Measurements from ENCODE around the gene AIRE. TPM values are rescaled to one million over a fixed set of nuclear protein-coding genes. Genes with fewer than 3 reads are reported as not detected.

The AIRE gene
- total RNA-seq, 1 donor from 2014 or later, result not detected

DNA sequence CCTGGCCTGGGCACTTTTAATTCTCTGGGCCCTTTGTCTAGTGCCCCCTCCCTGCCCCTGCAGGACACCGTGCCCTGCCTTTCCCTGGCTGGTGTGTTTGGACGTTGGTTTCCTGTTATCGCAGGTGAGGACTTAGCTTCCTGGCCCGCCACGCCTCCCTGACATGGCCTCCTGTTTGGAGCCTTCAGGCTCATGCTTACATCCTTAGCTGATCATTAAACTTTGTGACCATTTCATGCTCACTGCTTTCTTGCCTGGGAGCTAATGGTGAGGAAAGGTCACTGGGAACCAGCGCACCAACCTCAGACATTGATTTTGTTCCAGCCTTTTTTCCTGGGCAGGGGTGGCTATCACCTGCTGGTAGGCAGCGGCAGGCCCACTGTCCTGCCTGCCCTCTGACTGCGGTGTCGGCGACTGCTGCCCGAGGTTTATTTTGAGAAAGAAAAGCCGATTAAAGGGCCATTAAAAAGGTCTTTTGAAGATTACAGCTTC, 17.9 kb downstream of the AIRE start:
- DNase-seq (ENCODE audit: extremely low read depth, low read depth, low spot score), result no peak

DNA sequence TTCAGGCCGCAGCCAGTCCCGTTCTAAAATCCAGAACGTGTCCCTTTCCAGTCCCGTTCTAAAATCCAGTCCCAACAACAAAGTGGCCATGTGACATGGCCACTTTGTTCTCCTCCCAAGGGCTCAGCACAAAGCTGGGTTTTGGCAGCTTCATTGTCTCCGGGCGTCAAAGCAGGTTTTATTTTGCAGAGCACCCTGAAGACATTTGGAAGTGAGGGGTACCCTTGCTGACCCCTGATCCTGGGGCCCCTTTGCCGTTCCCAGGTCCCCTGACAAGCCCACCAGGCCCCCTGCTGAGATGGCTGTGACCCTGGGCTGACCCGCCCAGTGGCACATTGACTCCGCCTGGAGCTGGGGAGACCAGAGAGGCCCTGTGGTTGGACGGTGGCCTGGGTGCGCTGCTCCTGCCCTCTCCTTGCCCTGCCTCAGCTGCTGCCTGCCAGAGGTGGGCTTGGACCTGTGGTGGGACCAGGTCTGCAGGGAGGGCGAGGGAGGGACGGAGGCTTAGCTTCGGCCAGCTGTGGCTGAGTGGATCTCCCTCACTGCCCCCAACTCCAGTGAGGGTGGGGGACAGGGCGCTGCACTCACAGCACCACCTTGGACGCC, 18.4 kb downstream of the AIRE start:
- DNase-seq (ENCODE audit: extremely low read depth, low read depth, low spot score), result no peak

DNA sequence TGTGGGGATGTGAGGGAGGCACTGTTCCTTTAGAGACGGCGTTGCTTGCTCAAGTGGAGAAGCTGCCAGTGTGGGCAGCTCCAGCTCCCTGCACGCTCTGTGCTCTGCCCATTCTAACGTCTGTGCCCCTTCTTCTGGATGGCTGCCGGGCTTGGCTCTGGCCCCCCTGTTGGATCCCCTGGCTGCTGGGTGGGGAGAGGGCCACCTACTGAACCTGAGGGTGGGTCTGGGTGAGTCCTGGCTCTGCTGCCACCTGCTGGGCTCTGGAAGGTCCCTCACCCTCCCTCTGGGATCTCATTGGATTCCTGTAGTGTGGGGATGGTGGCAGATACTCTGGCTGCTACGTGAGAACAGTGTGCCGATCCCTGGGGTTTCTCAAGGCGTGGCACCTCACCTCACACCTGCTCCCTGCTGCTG, 19.2 kb downstream of the AIRE start:
- DNase-seq (ENCODE audit: extremely low read depth, low read depth, low spot score), result no peak

DNA sequence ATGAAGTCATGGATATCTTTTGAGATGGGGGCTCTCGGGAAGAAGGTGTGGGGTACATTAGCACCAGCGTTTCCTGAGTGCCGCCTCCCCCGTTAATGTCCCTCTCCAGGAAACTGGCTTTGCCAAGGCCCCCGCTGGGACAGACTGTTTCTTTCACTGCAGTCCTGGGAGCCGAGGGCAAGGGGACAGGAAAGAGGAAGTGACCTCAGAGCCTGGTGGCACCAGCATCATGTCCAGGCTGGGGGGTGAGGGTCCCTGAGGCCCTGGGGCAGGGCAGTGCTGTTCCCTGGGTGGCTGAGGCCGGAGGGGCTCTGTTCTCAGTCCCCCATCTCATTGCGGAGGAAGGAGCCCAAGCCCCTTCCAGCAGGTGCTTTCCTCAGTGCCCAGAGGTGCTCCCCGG, 20.0 kb downstream of the AIRE start:
- DNase-seq (ENCODE audit: extremely low read depth, low read depth, low spot score), result no peak

DNA sequence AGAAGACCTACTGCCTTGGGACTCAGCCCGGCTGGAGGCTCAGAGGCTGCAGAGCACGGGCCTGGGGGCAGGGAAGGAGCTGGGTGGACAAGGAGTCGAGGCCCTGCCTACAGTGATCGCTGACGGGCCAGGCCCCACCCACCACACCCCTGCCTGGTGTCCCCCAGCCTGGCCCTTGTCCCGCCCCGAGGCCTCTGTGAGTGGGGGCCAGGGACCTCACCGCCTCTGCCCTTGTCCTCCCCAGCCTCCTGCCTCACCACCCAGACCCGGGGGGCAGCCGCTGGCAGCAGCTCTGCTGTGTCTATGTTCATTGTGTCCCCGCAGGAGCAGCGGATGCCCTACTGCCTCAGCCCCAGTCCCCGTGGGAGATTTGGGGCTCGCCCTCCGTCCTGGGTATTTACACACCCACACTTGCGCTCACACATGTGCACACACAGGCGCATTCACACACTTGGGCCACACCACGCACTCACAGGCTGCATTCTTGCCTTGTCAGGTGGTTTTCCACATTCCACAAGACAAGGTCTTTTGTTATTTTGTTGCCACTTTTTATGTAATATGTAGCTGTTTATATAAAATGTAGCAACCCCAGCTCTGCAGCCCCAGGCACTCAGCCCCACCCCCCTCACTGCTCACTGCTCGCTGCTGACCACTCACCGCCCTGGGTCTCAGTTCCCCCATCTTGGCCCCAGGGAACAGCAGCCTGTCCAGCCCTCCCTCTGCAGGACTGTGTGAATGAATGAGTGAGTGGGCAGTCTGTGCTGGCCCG, 21.4 kb downstream of the AIRE start:
- DNase-seq (ENCODE audit: extremely low read depth, low read depth, low spot score), result no peak

DNA sequence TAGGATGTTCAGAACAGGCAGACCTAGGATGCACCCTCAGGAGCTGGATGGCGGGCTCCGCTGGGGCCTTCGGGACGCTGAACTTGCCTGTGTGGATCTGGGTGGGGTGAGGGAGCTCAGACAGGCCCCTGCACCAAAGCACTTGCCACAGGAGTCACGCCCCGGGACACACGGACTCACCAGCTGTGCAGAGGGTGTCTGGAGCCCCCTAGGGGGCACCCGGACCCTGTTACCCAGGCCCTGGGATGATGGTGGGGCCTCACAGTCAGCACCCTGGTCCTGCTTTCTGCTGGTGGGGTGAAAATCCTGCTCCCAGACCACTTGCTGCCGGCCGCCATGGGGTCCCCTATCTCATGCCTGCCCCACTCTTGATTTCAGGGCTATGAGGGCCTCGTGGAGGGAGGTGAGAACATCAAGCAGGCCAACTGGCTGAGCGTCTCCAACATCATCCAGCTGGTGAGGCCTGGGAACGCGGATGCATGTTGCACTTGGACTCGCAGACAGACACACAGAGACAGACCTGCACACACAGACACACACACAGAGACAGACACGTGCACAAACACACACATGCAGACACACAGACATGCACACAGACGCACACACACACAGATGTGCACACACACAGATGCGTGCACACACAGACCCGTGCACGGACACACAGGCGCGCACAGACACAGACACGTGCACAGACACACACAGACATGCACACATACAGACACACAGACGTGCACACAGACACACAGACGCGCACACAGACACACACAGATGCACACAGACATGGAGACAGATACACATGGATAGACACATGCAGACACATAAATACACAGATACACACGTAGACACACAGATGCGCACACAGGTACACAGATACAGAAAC, 25.2 kb downstream of the AIRE start:
- no peak for DNase-seq (ENCODE audit: extremely low read depth, low read depth, low spot score)

DNA sequence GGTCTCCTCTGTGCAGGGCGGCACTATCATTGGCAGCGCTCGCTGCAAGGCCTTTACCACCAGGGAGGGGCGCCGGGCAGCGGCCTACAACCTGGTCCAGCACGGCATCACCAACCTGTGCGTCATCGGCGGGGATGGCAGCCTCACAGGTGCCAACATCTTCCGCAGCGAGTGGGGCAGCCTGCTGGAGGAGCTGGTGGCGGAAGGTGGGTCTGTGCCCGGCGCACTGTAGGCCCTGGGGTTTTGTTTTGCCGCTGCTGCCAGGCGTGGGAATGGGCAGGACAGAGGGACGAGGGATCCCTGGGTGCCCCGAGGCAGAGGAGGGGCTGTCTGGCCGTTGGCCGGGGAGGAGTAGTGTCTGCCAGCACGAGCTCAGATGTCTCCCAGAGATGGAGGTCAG, 26.4 kb downstream of the AIRE start:
- DNase-seq (ENCODE audit: extremely low read depth, low read depth, low spot score), result no peak

DNA sequence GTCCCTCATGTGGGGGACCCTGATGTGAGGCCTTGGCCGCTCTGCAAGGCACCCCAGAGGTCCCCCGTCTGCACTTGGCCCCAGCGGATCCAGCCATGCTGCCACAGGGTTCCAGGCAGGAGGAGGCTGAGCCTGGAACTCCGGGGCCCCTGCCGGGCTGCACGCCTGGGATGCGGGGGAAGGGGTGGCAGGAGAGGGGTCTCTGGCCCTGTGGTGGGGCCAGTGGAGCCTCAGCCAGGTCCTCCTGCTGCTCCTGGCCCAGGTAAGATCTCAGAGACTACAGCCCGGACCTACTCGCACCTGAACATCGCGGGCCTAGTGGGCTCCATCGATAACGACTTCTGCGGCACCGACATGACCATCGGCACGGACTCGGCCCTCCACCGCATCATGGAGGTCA, 27.0 kb downstream of the AIRE start:
- no peak for DNase-seq (ENCODE audit: extremely low read depth, low read depth, low spot score)

DNA sequence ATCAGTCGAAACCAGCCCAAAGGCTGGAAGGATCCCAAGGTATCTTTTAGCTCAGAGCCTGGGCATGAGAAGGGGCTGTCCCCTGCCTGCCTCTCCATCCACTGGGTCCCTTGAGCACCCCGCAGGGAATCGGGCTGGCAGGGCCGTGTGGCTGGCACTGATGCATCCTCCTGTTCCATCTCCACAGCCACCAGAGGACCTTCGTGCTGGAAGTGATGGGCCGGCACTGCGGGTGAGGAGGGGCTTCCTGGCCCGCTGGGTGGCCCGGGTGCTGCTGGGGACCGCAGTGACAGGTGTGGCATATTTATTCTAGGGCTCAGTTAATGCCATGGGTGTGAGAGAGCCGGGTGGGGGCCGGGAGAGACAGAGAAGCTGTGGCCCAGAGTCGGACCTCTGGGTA, 27.8 kb downstream of the AIRE start:
- no peak for DNase-seq (ENCODE audit: extremely low read depth, low read depth, low spot score)

DNA sequence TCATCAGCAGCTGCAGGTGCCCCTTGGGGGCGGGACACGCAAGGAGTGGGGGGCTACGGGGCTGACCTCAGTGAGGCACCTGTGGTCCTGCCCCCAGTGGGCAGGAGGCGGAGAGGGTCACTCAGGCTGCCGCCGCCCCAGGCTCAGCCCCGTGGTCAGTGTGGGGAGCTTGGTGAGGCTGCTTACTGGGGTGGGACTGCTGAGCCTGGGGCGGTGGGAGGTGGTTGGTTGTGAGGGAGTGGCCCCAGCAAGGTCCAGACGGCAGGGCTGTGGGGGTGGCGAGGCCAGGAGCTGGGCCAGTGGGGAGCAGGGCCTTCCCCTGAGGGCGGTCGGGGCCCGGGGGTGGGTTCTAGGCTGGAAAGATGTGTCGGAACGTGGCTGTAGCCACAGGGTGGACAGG, 28.5 kb downstream of the AIRE start:
- no peak for DNase-seq (ENCODE audit: extremely low read depth, low read depth, low spot score)

DNA sequence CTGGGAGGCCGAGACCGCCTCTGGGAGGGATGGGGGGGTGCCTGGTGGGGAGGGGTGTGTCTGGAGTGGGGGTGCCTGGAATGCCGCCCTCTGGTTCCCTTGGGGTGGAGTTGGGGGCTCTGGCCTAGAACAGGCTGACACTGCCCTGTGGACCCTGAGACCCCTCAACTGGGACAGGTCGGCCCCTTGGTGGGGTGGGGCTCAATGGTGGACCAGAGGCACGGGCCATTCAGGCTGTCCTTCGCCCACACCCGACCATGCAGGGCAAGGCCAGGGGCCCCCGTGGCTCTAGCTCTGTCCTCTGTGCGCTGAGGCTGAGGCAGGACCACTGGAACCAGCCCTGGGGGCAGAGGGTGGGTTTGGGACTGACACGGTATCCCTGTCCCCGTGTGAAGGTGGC, 28.9 kb downstream of the AIRE start:
- DNase-seq (ENCODE audit: extremely low read depth, low read depth, low spot score), result no peak

DNA sequence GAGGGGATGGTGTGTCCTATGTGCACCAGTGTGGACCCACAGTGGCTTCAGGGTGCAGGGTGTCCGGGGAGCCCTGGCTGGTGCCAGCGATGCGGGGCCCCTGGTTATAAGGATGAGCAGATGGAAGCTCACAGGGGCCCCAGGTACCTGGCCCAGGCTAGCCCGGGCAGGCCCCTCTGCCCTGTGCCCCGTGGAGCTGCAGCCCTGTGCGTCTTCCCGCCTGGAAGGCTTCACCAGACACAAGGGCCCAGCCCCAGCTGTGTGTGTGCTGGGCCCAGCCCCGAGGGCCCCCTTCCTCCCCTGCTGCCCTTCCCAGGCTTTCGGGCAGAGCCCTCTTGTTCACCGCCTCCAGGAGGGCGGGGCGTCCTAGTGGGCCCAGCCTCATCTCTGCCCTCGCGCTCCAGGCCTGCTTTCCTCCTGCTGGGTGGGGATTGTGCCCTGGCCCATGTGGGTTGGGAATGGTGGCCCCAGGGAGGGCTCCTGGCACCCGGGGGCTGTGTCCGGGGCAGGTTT, 30.1 kb downstream of the AIRE start:
- DNase-seq (ENCODE audit: extremely low read depth, low read depth, low spot score), result no peak

DNA sequence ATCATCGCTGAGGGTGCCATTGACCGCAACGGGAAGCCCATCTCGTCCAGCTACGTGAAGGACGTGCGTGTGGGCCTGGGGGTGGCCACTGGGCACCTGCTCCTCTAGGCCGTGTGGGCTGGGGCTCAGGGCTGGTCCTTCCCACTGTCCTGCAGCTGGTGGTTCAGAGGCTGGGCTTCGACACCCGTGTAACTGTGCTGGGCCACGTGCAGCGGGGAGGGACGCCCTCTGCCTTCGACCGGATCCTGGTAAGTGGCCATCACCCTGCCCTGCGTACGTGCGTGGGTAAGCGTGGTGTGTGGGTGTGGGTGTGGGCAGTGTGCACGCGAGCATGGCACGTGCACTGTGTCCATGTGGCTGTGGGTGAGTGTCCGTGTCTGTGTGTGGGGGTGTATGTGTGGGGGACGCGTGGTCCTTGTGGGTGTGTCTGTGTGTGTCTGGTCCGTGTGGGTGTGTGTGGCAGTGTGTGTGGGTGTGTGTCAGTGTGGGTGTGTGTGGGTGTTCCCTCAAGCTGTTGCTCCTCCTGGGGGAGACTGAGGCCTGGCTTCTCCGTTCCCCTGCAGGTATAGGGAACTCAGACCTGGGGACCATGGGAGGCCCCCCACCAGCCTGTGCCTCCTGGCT, 30.7 kb downstream of the AIRE start:
- no peak for DNase-seq (ENCODE audit: extremely low read depth, low read depth, low spot score)

DNA sequence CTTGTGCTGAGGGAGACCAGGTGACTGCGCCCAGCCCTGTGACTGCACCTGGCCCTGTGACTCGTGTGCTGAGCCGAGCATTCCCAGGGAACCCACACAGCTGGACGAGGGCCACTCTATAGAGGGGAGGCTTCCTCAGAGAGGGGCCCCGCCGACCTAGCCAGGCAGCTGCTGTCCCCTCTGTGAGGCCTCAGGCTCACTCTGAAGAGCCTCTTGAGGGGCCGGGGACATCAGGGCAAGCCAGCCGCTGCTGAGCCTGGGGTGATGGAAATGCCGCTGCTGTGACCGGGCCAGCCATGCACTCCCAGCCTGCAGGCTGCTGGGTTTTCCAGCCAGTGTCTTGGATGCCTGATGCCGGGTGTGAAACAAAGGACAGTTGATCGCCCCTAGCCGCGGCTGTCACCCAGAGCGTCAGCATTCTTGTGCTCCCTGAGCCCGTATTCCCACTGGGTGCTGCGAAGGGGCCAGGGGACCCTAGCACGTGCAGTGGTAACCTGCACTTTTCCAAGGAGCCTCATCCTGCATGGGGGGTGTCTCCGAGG, 31.6 kb downstream of the AIRE start:
- no peak for DNase-seq (ENCODE audit: extremely low read depth, low read depth, low spot score)

DNA sequence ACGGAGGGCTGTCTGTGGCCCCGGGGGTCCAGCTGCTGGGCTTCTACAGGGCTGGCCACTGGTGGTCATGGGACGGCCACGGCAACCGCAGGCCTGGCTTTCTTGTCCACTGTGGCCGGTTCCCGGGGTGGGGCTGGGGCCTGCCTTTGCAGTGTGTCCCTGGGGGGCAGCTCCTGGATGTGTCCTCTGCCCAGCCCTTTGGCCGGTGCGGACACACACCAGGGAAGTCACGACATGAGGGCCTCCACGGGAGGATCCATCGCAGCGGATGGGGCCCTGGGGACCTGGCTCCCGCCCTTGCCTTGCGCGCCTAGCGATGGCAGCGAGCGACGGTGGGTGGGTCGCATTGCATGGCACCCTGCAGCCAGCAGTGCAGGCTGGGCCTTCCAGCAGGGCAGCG, 32.2 kb downstream of the AIRE start:
- no peak for DNase-seq (ENCODE audit: extremely low read depth, low read depth, low spot score)

DNA sequence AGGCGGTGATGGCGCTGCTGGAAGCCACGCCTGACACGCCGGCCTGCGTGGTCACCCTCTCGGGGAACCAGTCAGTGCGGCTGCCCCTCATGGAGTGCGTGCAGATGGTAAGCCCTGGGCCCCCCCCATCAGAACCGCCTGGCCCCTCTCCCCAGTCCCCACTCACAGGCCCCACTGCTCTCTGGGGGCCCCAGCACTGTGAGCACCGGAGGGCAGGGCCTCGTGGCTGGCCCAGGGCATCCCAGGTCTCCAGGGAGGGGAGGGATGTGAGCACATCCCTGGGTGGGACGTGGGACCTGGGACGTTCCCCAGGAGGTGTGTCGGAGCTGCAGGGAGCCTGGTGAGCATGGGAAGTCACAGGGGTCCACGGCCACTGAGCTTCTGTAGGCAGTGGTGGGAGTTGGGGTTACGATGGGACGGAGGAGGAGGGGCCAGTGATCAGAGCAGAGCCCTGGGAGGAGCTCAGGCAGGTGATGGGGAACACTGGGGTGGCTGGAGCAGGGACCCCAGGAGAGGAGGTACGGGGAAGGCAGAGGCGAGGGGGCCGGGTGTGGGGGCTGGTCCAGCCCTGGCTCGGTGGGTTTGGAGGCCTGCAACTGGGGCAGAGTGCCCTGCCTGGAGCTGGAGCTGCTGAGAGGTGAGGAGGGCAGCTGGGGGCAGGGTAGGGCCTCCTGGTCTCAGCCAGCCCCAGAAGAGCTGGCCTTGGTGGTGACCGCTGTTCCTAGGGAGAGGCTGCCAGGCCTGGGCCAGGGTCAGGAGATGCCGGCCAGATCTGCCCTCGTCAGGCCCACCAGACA, 33.0 kb downstream of the AIRE start:
- no peak for DNase-seq (ENCODE audit: extremely low read depth, low read depth, low spot score)

DNA sequence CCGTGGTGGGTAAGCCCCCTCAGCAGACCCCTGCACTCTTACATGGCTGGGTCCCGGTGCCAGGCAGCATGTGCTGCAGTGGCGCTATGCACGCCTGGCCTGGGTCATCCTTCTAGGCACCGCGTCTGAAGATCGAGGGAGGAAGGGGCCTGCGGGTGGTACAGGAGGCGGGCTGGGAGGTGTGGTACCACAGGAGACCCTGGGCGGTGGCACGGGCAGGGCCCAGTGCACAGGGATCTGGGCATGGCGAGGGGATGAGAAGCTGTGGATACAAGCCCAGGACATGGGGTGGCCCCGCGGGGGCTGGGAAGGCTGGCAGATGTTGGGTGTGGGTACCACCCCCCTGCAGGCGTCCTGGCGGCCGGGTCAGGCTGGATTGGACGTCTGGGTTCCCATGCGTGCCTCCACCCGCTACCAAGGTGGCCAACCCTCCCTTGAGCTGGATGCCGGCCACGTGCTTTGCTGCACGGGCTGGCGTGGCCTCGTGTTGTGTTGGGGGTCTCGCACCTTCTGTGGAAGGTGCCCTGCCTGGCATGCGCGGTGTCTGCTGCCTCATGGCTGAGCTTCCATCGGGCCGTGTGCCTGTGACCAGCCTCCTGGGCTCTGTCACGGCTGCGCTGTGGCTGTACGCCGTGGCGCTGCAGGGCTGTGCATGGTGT, 33.9 kb downstream of the AIRE start:
- no peak for DNase-seq (ENCODE audit: extremely low read depth, low read depth, low spot score)

DNA sequence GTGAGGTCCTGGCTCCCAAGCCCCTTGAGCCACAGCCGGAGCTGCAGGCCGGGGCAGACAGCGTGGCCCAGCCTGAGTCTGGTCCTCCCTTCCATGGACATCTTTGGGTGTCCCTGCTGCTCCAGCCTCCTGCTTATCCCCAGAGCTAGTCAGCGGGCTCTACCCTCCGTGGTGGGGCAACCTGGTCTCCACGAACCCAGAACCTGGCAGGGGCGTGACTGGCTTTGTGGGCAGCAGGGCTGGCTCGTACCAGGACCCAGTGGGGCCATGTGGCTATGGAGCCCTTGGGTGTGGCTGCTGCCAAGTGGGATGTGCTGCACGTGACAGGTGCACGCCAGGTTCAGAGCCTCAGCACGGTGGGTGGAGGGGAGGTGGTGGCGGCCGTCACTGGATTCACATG, 35.2 kb downstream of the AIRE start:
- no peak for DNase-seq (ENCODE audit: extremely low read depth, low read depth, low spot score)

DNA sequence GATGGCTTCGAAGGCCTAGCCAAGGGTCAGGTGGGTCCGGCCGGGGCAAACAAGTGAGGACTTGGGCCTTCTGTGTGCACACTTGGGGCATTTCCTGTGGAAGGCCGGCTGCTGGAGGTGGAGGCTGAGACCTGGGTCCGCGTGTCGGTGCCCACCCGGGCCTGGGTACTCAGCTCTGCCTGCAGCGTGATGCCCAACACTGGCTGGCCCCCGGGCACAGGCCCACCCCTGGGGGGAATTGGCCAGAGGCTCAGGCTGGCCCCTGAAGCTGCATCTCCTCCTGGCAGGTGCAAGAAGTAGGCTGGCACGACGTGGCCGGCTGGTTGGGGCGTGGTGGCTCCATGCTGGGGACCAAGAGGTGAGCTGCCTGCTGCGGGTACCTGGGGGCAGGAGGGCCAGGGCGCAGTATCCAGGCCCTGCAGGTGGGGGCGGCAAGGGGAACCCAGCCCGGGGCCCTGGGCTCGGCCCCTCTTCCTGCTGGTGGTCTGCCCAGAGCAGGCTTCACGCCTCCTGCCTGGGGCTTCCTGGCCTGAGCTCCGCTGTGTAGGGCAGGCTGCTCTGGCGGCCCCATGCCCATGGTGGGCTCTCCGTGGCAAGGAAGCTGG, 36.3 kb downstream of the AIRE start:
- DNase-seq (ENCODE audit: extremely low read depth, low read depth, low spot score), result no peak

Data from glomerular endothelial cell (primary cell).